Measurements from ENCODE around the gene TACR2. TPM values are rescaled to one million over a fixed set of nuclear protein-coding genes. Genes with fewer than 3 reads are reported as not detected.

TACR2 gene
- total and polyA plus RNA-seq, 2 of the 13 experiments (the other 11 are each of a cell fraction or from before 2014, with no cell fraction given), result 0.04 TPM; not detected in 1

DNA sequence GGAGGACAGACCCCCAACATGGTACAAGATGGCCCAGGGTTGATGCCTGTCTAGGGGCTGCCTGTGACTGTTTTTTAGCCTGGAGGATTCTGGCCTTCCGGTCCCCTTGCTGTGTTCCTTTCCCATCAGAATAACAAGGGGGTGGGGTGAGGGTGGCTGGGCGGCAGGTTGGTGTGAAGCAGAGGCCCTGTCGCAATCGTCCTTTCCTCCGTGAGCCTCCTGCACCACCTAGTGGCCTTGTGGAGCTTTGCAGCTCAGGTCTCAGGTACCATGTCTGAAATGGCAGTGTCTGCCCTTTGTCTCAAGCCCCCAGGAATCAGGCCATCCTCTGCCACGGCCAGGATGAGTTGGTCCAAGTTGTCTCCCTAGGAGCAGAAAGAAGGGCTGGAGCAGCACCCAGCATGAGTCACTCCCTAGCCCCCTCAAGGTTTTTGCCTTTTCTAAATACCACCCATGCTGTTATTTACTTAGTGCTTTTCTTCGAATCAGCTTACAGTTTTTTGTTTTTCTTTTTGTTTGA lies 24.2 kb downstream of the TACR2 start (continued):
- TF ChIP-seq ZNF724P (CRISPR knock-in tag; IDR thresholded peaks at IDR 0.05; ENCODE audit: borderline replicate concordance), result no peak
- 0 out of 2 replicates have a peak, but pooled peaks have one; percentile 46 for TF ChIP-seq ZNF224 (CRISPR knock-in tag; IDR thresholded peaks at IDR 0.05)
- no peak for TF ChIP-seq GPBP1L1 (CRISPR knock-in tag; IDR thresholded peaks at IDR 0.05)
- TF ChIP-seq FOXO1 (CRISPR knock-in tag; IDR thresholded peaks at IDR 0.05), result peak; percentile 52
- no peak for TF ChIP-seq ZSCAN12 (CRISPR knock-in tag; IDR thresholded peaks at IDR 0.05)
- TF ChIP-seq, protein P1, sequence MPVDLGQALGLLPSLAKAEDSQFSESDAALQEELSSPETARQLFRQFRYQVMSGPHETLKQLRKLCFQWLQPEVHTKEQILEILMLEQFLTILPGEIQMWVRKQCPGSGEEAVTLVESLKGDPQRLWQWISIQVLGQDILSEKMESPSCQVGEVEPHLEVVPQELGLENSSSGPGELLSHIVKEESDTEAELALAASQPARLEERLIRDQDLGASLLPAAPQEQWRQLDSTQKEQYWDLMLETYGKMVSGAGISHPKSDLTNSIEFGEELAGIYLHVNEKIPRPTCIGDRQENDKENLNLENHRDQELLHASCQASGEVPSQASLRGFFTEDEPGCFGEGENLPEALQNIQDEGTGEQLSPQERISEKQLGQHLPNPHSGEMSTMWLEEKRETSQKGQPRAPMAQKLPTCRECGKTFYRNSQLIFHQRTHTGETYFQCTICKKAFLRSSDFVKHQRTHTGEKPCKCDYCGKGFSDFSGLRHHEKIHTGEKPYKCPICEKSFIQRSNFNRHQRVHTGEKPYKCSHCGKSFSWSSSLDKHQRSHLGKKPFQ (CRISPR knock-in tag; IDR thresholded peaks at IDR 0.05; ENCODE audit: insufficient replicate concordance), result peak; percentile 66
- TF ChIP-seq AHR (CRISPR knock-in tag; IDR thresholded peaks at IDR 0.05), result 0 out of 2 replicates have a peak, but pooled peaks have one; percentile 21
- no peak for TF ChIP-seq PRDM10 (CRISPR knock-in tag; IDR thresholded peaks at IDR 0.05; ENCODE audit: low read depth)
- peak; percentile 76; the same call in 1 of the 2 replicates for TF ChIP-seq KDM2A (CRISPR knock-in tag; IDR thresholded peaks at IDR 0.05; ENCODE audit: borderline replicate concordance, low read depth)
- no peak for TF ChIP-seq FOXP1 (IDR thresholded peaks at IDR 0.05)
- 0 out of 2 replicates have a peak, but pooled peaks have one; percentile 14 for TF ChIP-seq FOXP1 (CRISPR knock-in tag; IDR thresholded peaks at IDR 0.05)
- no peak for TF ChIP-seq SNAPC4 (CRISPR knock-in tag; IDR thresholded peaks at IDR 0.05)
- no peak for TF ChIP-seq ZNF570 (CRISPR knock-in tag; IDR thresholded peaks at IDR 0.05; ENCODE audit: borderline replicate concordance)
- TF ChIP-seq JARID2 (CRISPR knock-in tag; IDR thresholded peaks at IDR 0.05; ENCODE audit: insufficient replicate concordance), result no peak
- 0 out of 2 replicates have a peak, but pooled peaks have one; percentile 27 for TF ChIP-seq ZNF333 (CRISPR knock-in tag; IDR thresholded peaks at IDR 0.05; ENCODE audit: borderline replicate concordance)
- no peak for TF ChIP-seq RAD51 (IDR thresholded peaks at IDR 0.05; ENCODE audit: borderline replicate concordance)
- peak; percentile 30; the same call in 1 of the 2 replicates for TF ChIP-seq SAP130 (CRISPR knock-in tag; IDR thresholded peaks at IDR 0.05; ENCODE audit: low read depth)
- TF ChIP-seq ATM (IDR thresholded peaks at IDR 0.05; ENCODE audit: borderline replicate concordance), result no peak
- TF ChIP-seq TBX3 (IDR thresholded peaks at IDR 0.05; ENCODE audit: borderline replicate concordance), result peak; percentile 45; the same call in 1 of the 2 replicates

All from HepG2 (cell line).